NOMO-1 (cell line): ENCODE results near the gene ADAR.

Experiments used
- DNase-seq, 2 experiments: peaks; one replicate each; lab custom pipeline; 2025; ENCODE audit not compliant: unreplicated experiment in 2 of 2; lab: John Stamatoyannopoulos, UW

Gene ADAR

DNA sequence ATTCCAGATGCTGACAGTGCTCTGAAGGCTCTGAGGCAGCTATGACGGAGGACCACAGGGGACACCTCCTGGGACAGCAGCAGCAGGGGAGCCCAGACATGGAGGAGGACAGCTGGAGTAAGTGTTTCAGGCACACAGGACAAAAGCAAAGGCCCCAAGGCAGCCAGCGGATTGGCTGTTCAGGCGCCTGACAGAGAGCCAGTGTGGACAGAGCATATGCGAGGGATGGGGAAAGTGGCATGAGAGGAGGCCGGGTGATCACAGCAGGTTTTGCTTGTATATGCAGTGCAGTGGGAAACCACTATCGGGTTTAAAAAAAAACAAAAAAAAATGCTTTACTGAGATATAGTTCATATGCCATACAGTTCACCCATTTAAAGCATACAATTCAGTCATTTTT lies 21.3 kb downstream of the ADAR start:
- DNase-seq = no peak

DNA sequence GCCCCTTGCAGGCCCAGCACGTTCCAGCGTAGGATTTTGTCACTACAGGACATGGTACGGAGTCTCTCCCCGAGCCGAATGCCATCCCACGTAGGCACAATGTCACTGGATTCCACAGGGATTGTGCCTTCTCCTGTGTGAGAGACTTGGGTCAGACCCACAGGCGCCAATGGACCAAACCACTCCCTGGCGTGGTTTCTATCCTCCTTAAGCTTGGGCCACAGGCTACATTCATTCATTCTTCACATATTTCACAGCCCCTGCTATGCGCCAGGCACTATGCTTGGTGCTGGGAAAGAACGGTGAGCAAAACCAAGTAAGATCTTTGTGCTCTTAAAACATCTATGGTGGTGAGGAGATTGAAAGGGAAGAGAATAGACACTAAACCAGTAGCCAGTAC lies 21.8 kb downstream of the ADAR start:
- no peak for DNase-seq

DNA sequence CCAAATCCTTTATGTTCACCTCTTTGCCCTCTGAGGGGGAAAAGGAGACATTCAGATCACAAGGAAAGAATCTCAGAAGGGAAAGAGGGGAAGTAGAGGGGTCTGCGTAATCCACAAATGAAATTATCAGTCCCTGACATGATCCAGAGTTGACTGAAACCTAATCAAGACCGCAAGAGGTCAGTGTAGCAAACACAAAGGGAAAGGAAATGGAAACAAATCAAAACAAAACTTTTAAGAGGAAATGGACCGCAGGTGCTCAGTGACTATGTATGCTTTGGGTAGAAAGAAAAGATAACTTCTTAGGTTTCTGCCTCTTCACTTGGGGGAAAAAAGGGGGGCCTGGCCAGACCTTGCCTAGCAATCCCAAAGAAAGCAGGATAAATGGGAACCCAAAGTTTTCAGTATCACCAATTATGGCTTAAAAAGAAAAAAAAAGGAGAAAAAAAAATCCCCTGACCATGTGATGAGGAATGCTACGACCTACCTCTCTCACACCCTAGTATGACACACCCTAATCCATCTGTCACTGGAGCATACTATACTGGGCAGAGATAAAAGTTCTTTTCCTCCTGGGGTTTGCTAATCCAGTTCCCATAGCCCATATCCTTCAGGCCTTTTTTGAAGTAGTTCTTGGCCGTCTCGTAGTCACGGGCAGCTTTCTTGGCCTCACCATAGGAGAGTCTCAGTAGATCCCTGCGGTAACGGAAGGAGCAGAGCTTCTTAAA lies 23.6 kb downstream of the ADAR start:
- no peak for DNase-seq

DNA sequence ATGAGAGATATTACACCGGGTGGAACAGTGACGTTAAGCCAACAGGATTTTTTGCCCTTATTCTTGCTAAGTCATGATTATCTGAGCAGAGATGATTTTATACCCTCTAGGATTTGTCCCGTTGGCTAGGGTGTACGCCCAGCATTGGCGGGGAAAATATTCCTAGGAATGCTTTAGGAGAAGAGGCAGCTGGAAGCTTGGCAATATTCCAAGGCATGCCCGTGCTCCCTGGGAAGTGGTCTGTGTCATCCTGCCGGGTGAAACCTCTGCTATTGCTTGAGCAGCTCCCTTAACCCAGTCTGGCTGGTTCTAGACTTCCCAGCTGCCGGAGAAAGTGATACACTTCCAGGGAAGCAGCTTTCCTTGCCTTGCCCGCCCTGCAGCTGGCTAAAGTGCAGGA lies 24.2 kb downstream of the ADAR start:
- no peak for DNase-seq

GRCh38 chr1:154582885-154583284 lies 25.1 kb downstream of the ADAR start:
- DNase-seq = no peak

- DNase-seq = no peak
Measured at GRCh38 chr1:154581766-154582165, 26.2 kb downstream of the ADAR start.

DNA sequence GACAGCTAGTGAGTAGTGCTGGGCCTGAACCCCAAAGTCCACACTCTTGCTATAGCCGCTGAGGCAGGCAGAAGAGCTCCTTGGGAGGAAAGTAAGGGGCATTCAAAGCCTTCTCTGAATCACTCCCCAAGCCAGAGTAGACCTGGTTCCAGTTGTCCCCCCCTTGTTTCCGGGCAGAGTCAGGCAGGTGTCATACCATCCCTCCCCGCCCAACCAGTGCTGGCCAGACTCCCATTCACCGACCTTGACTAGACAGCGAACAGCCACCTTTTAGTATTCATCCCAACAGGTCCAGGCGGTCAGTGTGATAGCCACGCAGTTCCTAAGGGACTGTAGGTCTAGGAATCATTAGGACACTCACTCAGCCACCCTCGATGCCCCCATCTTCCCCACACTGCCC lies 28.6 kb downstream of the ADAR start:
- DNase-seq = no peak

DNA sequence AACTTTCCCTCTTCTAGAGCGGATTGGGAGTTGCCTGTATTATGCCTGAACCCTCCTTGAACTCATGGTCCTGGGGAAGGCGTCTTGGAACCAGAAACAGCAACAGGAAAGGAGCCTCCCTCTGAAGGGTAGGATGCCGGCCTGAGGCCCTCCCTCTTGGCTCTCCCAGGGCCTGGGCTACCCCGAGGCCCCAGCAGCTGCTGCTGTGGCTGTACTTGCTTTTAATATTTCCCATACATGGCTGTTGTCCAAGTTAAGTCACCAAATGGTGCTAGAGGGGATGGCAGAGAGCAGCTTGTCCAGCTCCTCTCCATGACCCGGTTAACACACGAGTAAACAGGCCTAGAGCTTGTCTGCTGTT lies 29.9 kb downstream of the ADAR start:
- no peak for DNase-seq

- no peak for DNase-seq
Measured at GRCh38 chr1:154577346-154578057, 30.5 kb downstream of the ADAR start.

- no peak for DNase-seq
Measured at GRCh38 chr1:154575951-154576566, 31.9 kb downstream of the ADAR start.

GRCh38 chr1:154575147-154575927 lies 32.6 kb downstream of the ADAR start:
- DNase-seq = no peak

DNA sequence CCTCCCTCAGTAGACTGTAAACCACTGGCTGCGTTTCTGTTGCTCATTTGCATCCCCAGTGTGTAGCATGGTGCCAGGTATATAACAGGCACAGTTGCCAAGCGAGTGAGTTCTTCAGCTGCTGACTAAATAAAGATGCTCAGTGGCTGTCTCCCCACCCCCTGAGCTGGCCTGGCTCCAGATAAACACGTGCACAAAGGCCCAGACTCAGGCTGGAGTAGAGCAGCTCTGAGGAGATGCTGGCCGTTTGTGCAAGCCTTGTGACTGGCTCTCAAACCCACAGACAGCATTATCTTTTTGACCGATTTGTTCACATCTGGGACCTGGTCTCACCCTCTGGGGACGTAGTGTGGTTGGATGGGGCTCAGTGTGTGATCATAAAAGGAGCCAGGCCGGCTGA lies 33.3 kb downstream of the ADAR start:
- DNase-seq = no peak

DNA sequence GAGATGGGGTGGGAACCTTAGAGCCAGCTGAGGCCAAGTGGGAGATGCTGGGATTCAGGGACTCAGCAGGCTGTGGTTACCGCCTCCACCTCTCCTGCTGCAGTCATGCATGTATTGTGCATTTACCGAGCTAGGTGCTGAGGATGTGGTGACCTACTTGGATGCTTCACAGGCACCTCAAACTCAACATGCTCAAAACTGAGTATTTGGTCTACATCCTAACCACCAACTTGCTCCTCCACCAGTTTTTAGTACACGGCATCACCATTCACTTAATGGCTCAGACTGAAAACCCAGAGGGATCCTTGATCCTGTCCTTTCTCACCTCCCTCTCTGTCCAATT lies 34.8 kb downstream of the ADAR start:
- no peak for DNase-seq

- no peak for DNase-seq
Measured at GRCh38 chr1:154572468-154573167, 35.4 kb downstream of the ADAR start.

DNA sequence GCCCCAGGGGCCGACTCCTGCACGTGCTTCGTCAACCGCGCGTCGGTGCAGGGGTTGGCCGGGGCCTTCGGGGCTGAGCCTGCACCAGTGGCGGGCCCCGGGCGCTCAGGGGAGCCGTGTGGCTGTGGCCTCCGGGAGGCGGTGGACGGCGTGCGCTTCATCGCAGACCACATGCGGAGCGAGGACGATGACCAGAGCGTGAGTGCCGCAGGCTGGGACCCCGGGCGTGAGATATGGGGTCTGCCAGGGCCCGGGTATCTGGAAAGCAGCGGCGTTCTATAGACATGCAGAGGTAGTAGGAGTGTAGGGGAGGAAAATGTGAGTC lies 36.1 kb downstream of the ADAR start:
- DNase-seq = no peak

- DNase-seq = no peak
Measured at GRCh38 chr1:154571244-154571963, 36.6 kb downstream of the ADAR start.

DNA sequence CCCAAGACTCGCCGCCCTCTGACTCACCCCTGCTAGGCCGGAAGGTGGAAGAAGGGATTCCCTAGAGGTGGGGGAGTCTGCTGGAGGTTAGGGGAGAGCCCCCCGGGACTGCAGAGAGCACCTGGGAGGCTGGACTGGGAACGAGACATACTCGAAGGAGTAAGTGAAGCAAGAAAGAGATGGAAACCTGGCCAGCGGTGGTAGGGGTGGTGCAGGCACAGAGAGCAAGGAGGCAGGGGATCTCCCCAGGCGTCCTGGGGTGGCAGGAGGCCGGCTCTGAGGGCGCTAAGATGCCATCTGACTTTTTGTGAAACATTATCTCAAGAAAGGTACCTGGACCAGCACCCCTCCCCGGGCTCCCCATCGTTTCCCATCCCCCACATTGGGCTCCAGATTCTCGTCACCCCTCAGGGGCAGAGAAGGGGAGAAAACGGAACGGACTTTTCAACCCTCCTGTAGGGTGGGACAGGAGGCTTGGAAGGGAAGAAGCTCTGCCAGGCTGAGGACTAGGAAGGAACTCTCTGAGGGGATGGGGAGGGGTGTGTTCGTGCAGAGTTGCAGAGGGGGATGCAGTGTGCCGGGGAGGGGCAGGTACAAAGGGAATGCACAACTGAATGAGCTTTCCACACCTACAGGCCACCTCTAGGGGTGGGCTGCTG lies 39.7 kb downstream of the ADAR start:
- DNase-seq = no peak

- peak; percentile 29 to 33 for DNase-seq
Measured at GRCh38 chr1:154567386-154568156, 40.4 kb downstream of the ADAR start, which contains the start of gene CHRNB2. CHRNB2 (plus strand) TSS chr1:154567778; CDS start chr1:154568045, 267 bp downstream.

DNA sequence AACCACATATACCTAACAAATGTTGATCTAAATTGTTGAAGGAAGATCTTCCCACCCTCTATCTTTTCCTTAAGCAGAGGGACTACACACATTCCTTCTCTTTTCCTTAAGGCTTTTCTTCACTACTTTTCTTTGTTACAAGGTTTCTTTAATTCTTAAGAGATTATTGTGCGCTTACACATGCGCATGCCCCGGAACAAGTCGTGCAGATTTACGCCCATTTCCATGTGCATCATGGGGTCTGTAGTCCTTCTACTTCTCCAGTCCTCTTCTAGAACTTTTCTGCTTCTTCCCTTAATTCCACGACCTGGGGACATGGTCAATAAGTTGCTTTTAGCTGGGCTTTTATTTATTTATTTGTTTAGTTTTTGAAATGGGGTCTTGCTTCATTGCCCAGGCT lies 42.1 kb downstream of the ADAR start:
- no peak for DNase-seq
